Subcutaneous abdominal adipose tissue (tissue), 5 donors: Measurements from ENCODE around the gene MSLN.

Experiments
- H3K27ac ChIP-seq: one replicate; pipeline ENCODE4 v1.7.0; 2013; ENCODE audit warnings: low read depth, mild to moderate bottlenecking, inconsistent platforms, low read length, moderate library complexity
- H3K27me3 ChIP-seq, 5 donors: one replicate each; pipeline ENCODE4 v1.7.0; 2013; ENCODE audit warnings: low read length in 5 of 5, inconsistent platforms in 1 of 5; ENCODE audit not compliant: control insufficient read depth in 5 of 5, insufficient read depth in 4 of 5
- H3K36me3 ChIP-seq, 5 donors: one replicate each; pipeline ENCODE4 v1.7.0; 2013; ENCODE audit warnings: low read length in 5 of 5; ENCODE audit not compliant: control insufficient read depth in 5 of 5, insufficient read depth in 5 of 5
- H3K4me1 ChIP-seq, 5 donors: one replicate each; pipeline ENCODE4 v1.7.0; 2013; ENCODE audit warnings: low read length in 5 of 5, mild to moderate bottlenecking in 3 of 5, moderate library complexity in 1 of 5; ENCODE audit not compliant: control insufficient read depth in 5 of 5, insufficient read depth in 5 of 5
- H3K4me3 ChIP-seq, 5 donors: one replicate each; pipeline ENCODE4 v1.7.0; 2013; ENCODE audit warnings: low read length in 5 of 5, low read depth in 1 of 5
- H3K9ac ChIP-seq, 5 donors: one replicate each; pipeline ENCODE4 v1.7.0; 2013; ENCODE audit warnings: low read length in 5 of 5, mild to moderate bottlenecking in 4 of 5, moderate library complexity in 3 of 5
- H3K9me3 ChIP-seq, 5 donors: one replicate each; pipeline ENCODE4 v1.7.0; 2013; ENCODE audit warnings: low read length in 5 of 5; ENCODE audit not compliant: control insufficient read depth in 5 of 5
- donor health status: healthy.
- donor health status: healthy.
- donor health status: healthy.
- donor health status: healthy.
- donor health status: healthy.

MSLN gene

DNA sequence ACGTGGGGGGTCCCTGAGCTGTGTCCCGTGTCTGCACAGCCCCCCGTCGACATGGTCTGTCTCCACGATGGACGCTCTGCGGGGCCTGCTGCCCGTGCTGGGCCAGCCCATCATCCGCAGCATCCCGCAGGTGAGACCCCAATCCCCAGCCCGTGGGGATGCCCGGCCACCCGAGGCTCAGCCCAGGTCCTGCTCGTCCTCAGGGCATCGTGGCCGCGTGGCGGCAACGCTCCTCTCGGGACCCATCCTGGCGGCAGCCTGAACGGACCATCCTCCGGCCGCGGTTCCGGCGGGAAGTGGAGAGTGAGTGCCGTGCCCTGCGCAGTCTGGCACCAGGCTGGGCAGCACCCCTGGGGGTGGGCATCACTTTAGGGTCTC, 4.9 kb downstream of the MSLN start:
- H3K27me3 ChIP-seq: peaks cover 15 to 36% (median 34%) of the 10 kb centered on the region in 5 donors
- H3K9ac ChIP-seq: no peak overlapping the region

GRCh38 chr16:766008-766819, 5.7 kb downstream of the MSLN start:
- H3K27me3 ChIP-seq: peaks cover 15 to 35% (median 34%) of the 10 kb centered on the region in 5 donors
- no peaks in the 10 kb centered on the region for H3K4me1 ChIP-seq
- H3K9ac ChIP-seq: no peak overlapping the region
- no peaks in the 10 kb centered on the region for H3K36me3 ChIP-seq
- no peaks in the 10 kb centered on the region for H3K9me3 ChIP-seq
- no peak overlapping the region for H3K4me3 ChIP-seq
- no peak overlapping the region for H3K27ac ChIP-seq

More for the DNA sequence above, 4.9 kb downstream of the MSLN start:
- Histone ChIP-seq H3K27ac (no peak overlapping the region), H3K4me3 (no peak overlapping the region), H3K9me3 (no peaks in the 10 kb centered on the region), H3K4me1 (no peaks in the 10 kb centered on the region), H3K36me3 (no peaks in the 10 kb centered on the region)

GRCh38 chr16:766820-767640, 6.5 kb downstream of the MSLN start:
- no peak overlapping the region for H3K9ac ChIP-seq
- peaks cover 15 to 34% (median 32%) of the 10 kb centered on the region in 5 donors for H3K27me3 ChIP-seq
- H3K27ac ChIP-seq: no peak overlapping the region
- no peak overlapping the region for H3K4me3 ChIP-seq
- H3K4me1 ChIP-seq: no peaks in the 10 kb centered on the region
- no peaks in the 10 kb centered on the region for H3K36me3 ChIP-seq
- H3K9me3 ChIP-seq: no peaks in the 10 kb centered on the region

GRCh38 chr16:767743-768235, 7.3 kb downstream of the MSLN start:
- no peak overlapping the region for H3K9ac ChIP-seq
- no peak overlapping the region for H3K4me3 ChIP-seq
- no peaks in the 10 kb centered on the region for H3K4me1 ChIP-seq
- H3K27ac ChIP-seq: no peak overlapping the region
- H3K9me3 ChIP-seq: no peaks in the 10 kb centered on the region
- no peaks in the 10 kb centered on the region for H3K36me3 ChIP-seq
- H3K27me3 ChIP-seq: peaks cover 11 to 27% (median 25%) of the 10 kb centered on the region in 5 donors

- Histone ChIP-seq H3K27me3 (peaks cover 9 to 25% (median 22%) of the 10 kb centered on the region in 5 donors), H3K9ac (no peak overlapping the region), H3K4me3 (no peak overlapping the region)
Observed at GRCh38 chr16:768428-768827, 7.9 kb downstream of the MSLN start.

DNA sequence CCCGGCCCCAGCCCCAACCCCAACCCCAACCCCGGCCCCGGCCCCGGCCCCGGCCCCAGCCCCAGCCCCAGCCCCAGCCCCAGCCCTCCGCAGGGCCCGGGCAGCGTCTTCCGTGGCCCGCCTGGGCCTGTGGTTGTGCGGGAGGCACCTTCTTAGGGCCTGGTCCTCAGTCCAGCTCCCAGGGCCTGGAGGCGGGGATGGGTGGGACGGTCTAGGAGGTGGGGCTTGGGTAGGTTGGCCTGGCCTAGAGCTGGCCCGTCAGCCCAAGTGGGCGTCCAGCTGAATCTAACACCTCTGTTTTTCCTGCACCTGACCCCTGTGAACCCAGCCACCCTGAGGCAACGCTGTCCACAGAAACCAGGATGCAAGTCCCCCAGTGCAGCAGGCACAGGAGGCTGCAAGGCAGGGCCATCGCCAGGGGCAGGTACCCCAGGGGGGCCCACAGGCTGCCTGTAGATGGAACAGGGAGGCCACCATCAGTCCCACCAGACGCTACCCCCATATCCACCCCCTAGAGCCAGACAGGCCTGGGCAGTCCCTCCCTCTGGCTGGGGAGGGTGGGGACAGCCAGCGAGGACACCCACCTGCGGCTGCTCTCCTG, 8.8 kb downstream of the MSLN start:
- Histone ChIP-seq H3K36me3 (no peaks in the 10 kb centered on the region), H3K9ac (no peak overlapping the region), H3K27ac (no peak overlapping the region), H3K4me1 (no peaks in the 10 kb centered on the region), H3K27me3 (peaks cover 9 to 21% (median 18%) of the 10 kb centered on the region in 5 donors), H3K9me3 (no peaks in the 10 kb centered on the region), H3K4me3 (no peak overlapping the region)

More at GRCh38 chr16:768428-768827, 7.9 kb downstream of the MSLN start:
- Histone ChIP-seq H3K9me3 (no peaks in the 10 kb centered on the region), H3K4me1 (no peaks in the 10 kb centered on the region), H3K27ac (no peak overlapping the region), H3K36me3 (no peaks in the 10 kb centered on the region)

GRCh38 chr16:769934-770333, 9.4 kb downstream of the MSLN start:
- no peaks in the 10 kb centered on the region for H3K4me1 ChIP-seq
- H3K4me3 ChIP-seq: no peak overlapping the region
- peaks cover 9 to 21% (median 18%) of the 10 kb centered on the region in 5 donors for H3K27me3 ChIP-seq
- H3K27ac ChIP-seq: no peak overlapping the region
- H3K36me3 ChIP-seq: no peaks in the 10 kb centered on the region
- no peak overlapping the region for H3K9ac ChIP-seq
- H3K9me3 ChIP-seq: no peaks in the 10 kb centered on the region

DNA sequence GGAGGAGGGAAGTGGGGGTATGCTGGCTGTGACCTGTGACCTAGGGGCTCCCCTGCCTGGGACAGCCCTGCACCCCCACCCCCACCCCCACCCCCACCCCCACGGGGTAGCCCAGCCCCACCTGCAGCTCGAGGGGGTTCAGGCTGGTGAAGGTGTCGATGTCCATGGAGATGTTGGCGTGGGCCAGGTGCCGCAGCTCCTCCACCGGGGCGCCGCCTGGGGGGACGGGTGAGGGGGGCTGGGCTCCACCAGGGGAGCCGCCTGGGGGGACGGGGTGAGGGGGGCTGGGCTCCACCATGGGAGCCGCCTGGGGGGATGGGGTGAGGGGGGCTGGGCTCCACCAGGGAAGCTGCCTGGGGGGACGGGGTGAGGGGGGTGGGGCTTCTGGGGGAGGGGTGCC, 9.9 kb downstream of the MSLN start:
- Histone ChIP-seq H3K9ac (no peak overlapping the region), H3K27me3 (peaks cover 9 to 21% (median 18%) of the 10 kb centered on the region in 5 donors)

DNA sequence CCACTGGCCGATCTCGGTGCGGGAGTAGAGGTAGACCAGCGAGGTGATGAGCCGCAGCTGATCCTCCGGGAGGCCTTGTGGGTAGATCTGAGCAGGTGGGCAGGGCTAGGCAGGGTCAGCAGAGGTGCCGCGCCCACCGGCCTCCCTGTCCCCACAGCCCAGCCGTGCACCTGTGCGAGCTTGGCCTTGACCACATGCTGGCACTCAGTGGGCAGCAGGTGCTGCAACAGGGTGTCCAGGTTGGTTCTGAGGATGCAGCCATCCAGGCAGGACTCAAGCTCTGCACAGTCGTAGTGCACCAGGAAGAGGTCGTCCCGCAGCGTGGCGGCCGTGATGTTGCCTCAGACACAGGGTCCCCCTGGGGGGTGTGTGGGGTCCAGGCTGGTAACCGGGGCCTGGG, 12.4 kb downstream of the MSLN start:
- Histone ChIP-seq H3K9me3 (no peaks in the 10 kb centered on the region), H3K27ac (no peak overlapping the region), H3K36me3 (no peaks in the 10 kb centered on the region), H3K4me3 (no peak overlapping the region), H3K27me3 (peaks cover 7 to 14% (median 11%) of the 10 kb centered on the region in 5 donors), H3K9ac (no peak overlapping the region), H3K4me1 (no peaks in the 10 kb centered on the region)

More for the DNA sequence above, 9.9 kb downstream of the MSLN start:
- Histone ChIP-seq H3K36me3 (no peaks in the 10 kb centered on the region), H3K4me3 (no peak overlapping the region), H3K27ac (no peak overlapping the region), H3K9me3 (no peaks in the 10 kb centered on the region), H3K4me1 (no peaks in the 10 kb centered on the region)
